ENCODE data around the gene SDK1. TPM values are rescaled to one million over a fixed set of nuclear protein-coding genes. Genes with fewer than 3 reads are reported as not detected.
"Not testable (repeated sequence)": the region's sequence is repeated elsewhere in the genome, so short reads cannot be mapped to it uniquely, and the experiment has no call there.

The SDK1 gene
- total RNA-seq, 1 experiment from 2014 or later: 7.1 TPM

DNA sequence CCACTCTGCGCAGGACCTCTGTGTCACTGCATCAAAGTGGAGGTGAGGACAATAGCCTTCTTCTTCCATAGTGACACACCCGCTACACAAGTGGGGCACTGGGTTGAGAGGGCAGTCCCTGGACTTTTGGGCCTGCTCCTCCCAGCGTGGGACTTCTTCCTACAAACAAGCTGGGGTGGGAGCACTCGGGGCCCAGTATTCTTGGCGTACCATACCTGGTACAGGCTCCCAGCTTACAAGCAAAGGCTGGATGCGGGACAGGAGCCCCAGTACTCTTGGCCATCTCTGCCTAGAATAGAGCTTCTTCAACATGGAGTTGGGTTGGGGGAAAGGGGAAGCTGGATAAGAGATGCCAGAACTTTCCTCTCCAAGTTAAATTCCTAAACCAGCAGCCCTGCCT is 954.3 kb downstream of the SDK1 start:
- no peak overlapping the region for H3K27ac Mint-ChIP-seq (ENCODE audit: unreplicated experiment)
- ChIA-PET CTCF (no interaction called here), POLR2A (no interaction called here)
- H3K36me3 Mint-ChIP-seq (ENCODE audit: insufficient read depth, unreplicated experiment): no peaks in the 10 kb centered on the region
- Histone ChIP-seq H3K27me3 (replicated peaks; ENCODE audit: control insufficient read depth, insufficient read depth, low read length) (no peaks in the 10 kb centered on the region), H3K9me3 (peaks cover 7% of the 10 kb centered on the region; the same call in 1 of the 2 replicates), H3K4me3 (ENCODE audit: low read depth, low read length) (no peak overlapping the region), H3K36me3 (ENCODE audit: control insufficient read depth, insufficient read depth, low read length) (no peaks in the 10 kb centered on the region), H3K4me1 (no peaks in the 10 kb centered on the region)
- no peak for DNase-seq
- H3K27me3 Mint-ChIP-seq (ENCODE audit: insufficient read depth, unreplicated experiment): no peaks in the 10 kb centered on the region
- H3K4me1 Mint-ChIP-seq (ENCODE audit: low read depth, unreplicated experiment): no peaks in the 10 kb centered on the region
- H3K9me3 Mint-ChIP-seq (ENCODE audit: unreplicated experiment): peaks cover 35% of the 10 kb centered on the region
- TF ChIP-seq, protein P1, sequence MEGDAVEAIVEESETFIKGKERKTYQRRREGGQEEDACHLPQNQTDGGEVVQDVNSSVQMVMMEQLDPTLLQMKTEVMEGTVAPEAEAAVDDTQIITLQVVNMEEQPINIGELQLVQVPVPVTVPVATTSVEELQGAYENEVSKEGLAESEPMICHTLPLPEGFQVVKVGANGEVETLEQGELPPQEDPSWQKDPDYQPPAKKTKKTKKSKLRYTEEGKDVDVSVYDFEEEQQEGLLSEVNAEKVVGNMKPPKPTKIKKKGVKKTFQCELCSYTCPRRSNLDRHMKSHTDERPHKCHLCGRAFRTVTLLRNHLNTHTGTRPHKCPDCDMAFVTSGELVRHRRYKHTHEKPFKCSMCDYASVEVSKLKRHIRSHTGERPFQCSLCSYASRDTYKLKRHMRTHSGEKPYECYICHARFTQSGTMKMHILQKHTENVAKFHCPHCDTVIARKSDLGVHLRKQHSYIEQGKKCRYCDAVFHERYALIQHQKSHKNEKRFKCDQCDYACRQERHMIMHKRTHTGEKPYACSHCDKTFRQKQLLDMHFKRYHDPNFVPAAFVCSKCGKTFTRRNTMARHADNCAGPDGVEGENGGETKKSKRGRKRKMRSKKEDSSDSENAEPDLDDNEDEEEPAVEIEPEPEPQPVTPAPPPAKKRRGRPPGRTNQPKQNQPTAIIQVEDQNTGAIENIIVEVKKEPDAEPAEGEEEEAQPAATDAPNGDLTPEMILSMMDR (IDR thresholded peaks at IDR 0.05; ENCODE audit: insufficient read depth in 1 of 2, low read depth in 1 of 2, low read length in 1 of 2, severe bottlenecking in 1 of 2, unreplicated experiment in 1 of 2): no peak
- intact Hi-C loops (cut with micrococcal nuclease; ENCODE audit: unreplicated experiment): no loop called here
- BruUV-seq (replicated peaks): no TSS peak
- no peak overlapping the region for H3K4me3 Mint-ChIP-seq (ENCODE audit: unreplicated experiment)

DNA sequence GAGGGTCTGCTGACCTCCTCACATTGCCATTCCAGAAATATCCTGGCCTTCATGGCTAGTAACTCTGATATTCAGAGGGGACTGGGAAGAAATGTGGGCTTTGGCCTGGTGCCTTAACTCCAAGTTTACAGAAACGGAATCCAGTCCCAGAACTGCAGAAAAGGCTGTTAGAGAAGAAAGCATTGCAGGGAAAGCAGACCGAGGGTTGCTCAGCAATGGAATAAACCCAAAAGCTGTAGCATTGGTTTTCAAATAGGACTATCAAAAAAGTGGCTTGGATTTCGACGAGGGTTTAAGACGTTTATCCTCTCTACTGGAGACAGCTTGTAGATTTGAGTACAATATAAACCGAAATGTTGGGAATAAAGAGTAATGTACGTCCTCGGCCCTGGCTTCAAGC is 955.2 kb downstream of the SDK1 start:
- H3K4me3 ChIP-seq (ENCODE audit: low read depth, low read length): no peak overlapping the region
- DNase-seq: no peak
- H3K27ac Mint-ChIP-seq (ENCODE audit: unreplicated experiment): no peak overlapping the region
- BruUV-seq (replicated peaks): no TSS peak
- no peak overlapping the region for H3K4me3 Mint-ChIP-seq (ENCODE audit: unreplicated experiment)
- ChIA-PET CTCF (no interaction called here), POLR2A (no interaction called here)
- H3K4me1 Mint-ChIP-seq (ENCODE audit: low read depth, unreplicated experiment): no peaks in the 10 kb centered on the region
- H3K36me3 Mint-ChIP-seq (ENCODE audit: insufficient read depth, unreplicated experiment): no peaks in the 10 kb centered on the region
- intact Hi-C loops (cut with micrococcal nuclease; ENCODE audit: unreplicated experiment): no loop called here
- H3K9me3 ChIP-seq: 0 out of 2 replicates have a peak, but pooled peaks cover 7% of the 10 kb centered on the region
- TF ChIP-seq, protein P1 (IDR thresholded peaks at IDR 0.05; ENCODE audit: insufficient read depth in 1 of 2, low read depth in 1 of 2, low read length in 1 of 2, severe bottlenecking in 1 of 2, unreplicated experiment in 1 of 2): no peak
- no peaks in the 10 kb centered on the region for H3K27me3 Mint-ChIP-seq (ENCODE audit: insufficient read depth, unreplicated experiment)
- peaks cover 28% of the 10 kb centered on the region for H3K9me3 Mint-ChIP-seq (ENCODE audit: unreplicated experiment)
- H3K27me3 ChIP-seq (replicated peaks; ENCODE audit: control insufficient read depth, insufficient read depth, low read length): no peaks in the 10 kb centered on the region
- H3K36me3 ChIP-seq (ENCODE audit: control insufficient read depth, insufficient read depth, low read length): no peaks in the 10 kb centered on the region
- no peaks in the 10 kb centered on the region for H3K4me1 ChIP-seq

DNA sequence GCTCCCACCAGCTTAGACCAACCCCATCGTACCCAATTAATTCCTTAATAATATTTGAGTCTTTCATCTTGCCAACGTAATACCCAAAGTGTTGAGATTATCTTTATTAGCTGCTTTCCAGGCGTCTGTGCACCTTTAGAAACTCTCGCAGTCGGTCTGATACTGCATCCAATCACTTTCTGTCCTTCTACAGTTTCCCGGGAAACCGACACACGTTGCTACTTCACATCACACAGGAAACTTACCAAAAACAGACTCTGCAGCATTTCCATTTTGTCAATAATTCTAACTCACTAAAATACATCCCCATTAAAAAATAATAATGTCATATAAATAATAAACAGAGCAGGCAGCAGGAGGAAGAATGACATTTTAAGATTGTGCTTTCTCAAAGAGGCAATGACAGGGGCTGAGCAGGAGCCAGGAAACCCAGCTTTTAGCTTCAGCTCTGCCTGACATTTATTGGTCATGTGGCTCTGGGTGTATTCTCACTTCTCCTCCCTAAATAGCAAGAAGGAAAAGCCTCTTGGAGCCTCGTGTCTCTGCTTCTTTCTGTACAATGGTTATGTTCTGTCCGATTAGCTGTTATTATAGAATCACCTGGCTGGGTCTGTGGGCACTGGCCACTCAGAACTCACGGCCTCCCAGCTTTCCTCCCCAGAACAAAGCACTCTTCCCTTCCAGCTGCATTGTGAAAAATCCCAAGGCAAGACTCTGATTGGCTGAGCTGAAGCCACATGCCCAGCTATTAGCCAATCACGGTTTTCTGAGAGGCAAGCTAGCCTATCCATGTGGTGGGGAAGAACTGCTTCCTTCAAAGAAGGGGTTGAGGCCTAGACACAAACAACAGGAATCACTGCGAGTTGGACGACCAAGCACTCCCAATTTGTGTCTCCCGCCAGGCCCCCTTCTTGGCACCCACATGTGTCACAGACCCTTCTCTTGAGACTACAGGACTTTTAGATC is 956.4 kb downstream of the SDK1 start:
- Mint-ChIP-seq H3K27me3 (ENCODE audit: insufficient read depth, unreplicated experiment) (no peaks in the 10 kb centered on the region), H3K27ac (ENCODE audit: unreplicated experiment) (no peak overlapping the region), H3K4me1 (ENCODE audit: low read depth, unreplicated experiment) (no peaks in the 10 kb centered on the region), H3K36me3 (ENCODE audit: insufficient read depth, unreplicated experiment) (no peaks in the 10 kb centered on the region), H3K4me3 (ENCODE audit: unreplicated experiment) (no peak overlapping the region), H3K9me3 (ENCODE audit: unreplicated experiment) (peaks cover 26% of the 10 kb centered on the region)
- no peak overlapping the region for H3K4me3 ChIP-seq (ENCODE audit: low read depth, low read length)
- H3K36me3 ChIP-seq (ENCODE audit: control insufficient read depth, insufficient read depth, low read length): no peaks in the 10 kb centered on the region
- TF ChIP-seq, protein P1 (IDR thresholded peaks at IDR 0.05; ENCODE audit: insufficient read depth in 1 of 2, low read depth in 1 of 2, low read length in 1 of 2, severe bottlenecking in 1 of 2, unreplicated experiment in 1 of 2): no peak
- H3K9me3 ChIP-seq: 0 out of 2 replicates have a peak, but pooled peaks cover 2% of the 10 kb centered on the region
- ChIA-PET CTCF (no interaction called here), POLR2A (no interaction called here)
- BruUV-seq (replicated peaks): no TSS peak
- H3K27me3 ChIP-seq (replicated peaks; ENCODE audit: control insufficient read depth, insufficient read depth, low read length): no peaks in the 10 kb centered on the region
- intact Hi-C loops (cut with micrococcal nuclease; ENCODE audit: unreplicated experiment): no loop called here
- no peak for DNase-seq
- no peaks in the 10 kb centered on the region for H3K4me1 ChIP-seq

DNA sequence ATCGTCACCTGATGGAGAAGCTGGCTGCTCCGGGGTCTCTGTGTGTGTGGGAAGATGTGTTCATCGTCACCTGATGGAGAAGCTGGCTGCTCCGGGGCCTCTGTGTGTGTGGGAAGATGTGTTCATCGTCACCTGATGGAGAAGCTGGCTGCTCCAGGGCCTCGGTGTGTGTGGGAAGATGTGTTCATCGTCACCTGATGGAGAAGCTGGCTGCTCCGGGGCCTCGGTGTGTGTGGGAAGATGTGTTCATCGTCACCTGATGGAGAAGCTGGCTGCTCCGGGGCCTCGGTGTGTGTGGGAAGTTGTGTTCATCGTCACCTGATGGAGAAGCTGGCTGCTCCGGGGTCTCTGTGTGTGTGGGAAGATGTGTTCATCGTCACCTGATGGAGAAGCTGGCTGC is 959.1 kb downstream of the SDK1 start:
- H3K9me3 ChIP-seq; H3K36me3 Mint-ChIP-seq (ENCODE audit: insufficient read depth, unreplicated experiment); POLR2A ChIA-PET; H3K27ac Mint-ChIP-seq (ENCODE audit: unreplicated experiment); DNase-seq; BruUV-seq (replicated peaks); H3K27me3 ChIP-seq (replicated peaks; ENCODE audit: control insufficient read depth, insufficient read depth, low read length); H3K9me3 Mint-ChIP-seq (ENCODE audit: unreplicated experiment); H3K4me3 ChIP-seq (ENCODE audit: low read depth, low read length); intact Hi-C loops (cut with micrococcal nuclease; ENCODE audit: unreplicated experiment); H3K4me1 ChIP-seq; H3K27me3 Mint-ChIP-seq (ENCODE audit: insufficient read depth, unreplicated experiment); CTCF ChIA-PET; H3K4me3 Mint-ChIP-seq (ENCODE audit: unreplicated experiment); H3K36me3 ChIP-seq (ENCODE audit: control insufficient read depth, insufficient read depth, low read length); H3K4me1 Mint-ChIP-seq (ENCODE audit: low read depth, unreplicated experiment): not testable (repeated sequence)

All from Caco-2 (cell line).